Stomach (tissue), 9 donors: ENCODE results near the gene RIOK2. TPM values are rescaled to one million over a fixed set of nuclear protein-coding genes. Genes with fewer than 3 reads are reported as not detected.
"Not testable (repeated sequence)": the region's sequence is repeated elsewhere in the genome, so short reads cannot be mapped to it uniquely, and the experiment has no call there.

Experiments used
- DNase-seq, 2 donors: peaks; one replicate each; pipeline versions ENCODE4 v3.0.0 to v3.0.0-alpha.2; 2013 to 2019
- H3K27ac ChIP-seq, 5 donors: fragments of 200-600 bp in 4 of 5; sonication (generic) in 4 of 5; one replicate each; pipeline ENCODE4 v1.5.1; 2013 to 2019; ENCODE audit warnings: mild to moderate bottlenecking in 1 of 5, moderate library complexity in 1 of 5
- H3K27me3 ChIP-seq, 3 donors: fragments of 200-600 bp; sonication (generic); one replicate each; pipeline ENCODE4 v1.5.1; 2017 to 2019; ENCODE audit warnings: mixed run types in 1 of 3
- H3K36me3 ChIP-seq, 4 donors: fragments of 200-600 bp; sonication (generic); 1 replicate in 3 of 4; 2 replicates in 1 of 4; pipeline ENCODE4 v1.5.1; 2016 to 2019
- H3K4me1 ChIP-seq, 4 donors: fragments of 200-600 bp; sonication (generic); one replicate each; pipeline ENCODE4 v1.5.1; 2016 to 2019
- H3K4me3 ChIP-seq, 4 donors: fragments of 200-600 bp; sonication (generic) in 3 of 4; one replicate each; pipeline ENCODE4 v1.5.1; 2016 to 2019; ENCODE audit warnings: mild to moderate bottlenecking in 1 of 4
- H3K9me3 ChIP-seq, 4 donors: fragments of 200-600 bp; sonication (generic); one replicate each; pipeline ENCODE4 v1.5.1; 2016 to 2019
- EP300 ChIP-seq: sonication (generic); formaldehyde crosslinking; IDR thresholded peaks from one replicate; pipeline ENCODE4 v1.6.1; 2017; ENCODE audit warnings: antibody characterized with exemption
- POLR2A ChIP-seq, 4 donors: fragments of 450-650 bp; IDR thresholded peaks; one replicate each; pipeline ENCODE4 v1.6.1; 2016; ENCODE audit warnings: antibody characterized with exemption in 4 of 4, control low read depth in 2 of 4, mild to moderate bottlenecking in 1 of 4, moderate library complexity in 1 of 4
- POLR2AphosphoS5 ChIP-seq, 3 donors: sonication (generic); formaldehyde crosslinking; IDR thresholded peaks; one replicate each; pipeline ENCODE4 v1.6.1; 2016; ENCODE audit warnings: antibody characterized with exemption in 3 of 3
- WGBS, 5 donors: extraction: QIAGEN DNeasy Blood & Tissue Kit in 3 of 5; methylation state at CpG; one replicate each; pipeline versions ENCODE4 v1.1.5 to v1.1.7; 2013 to 2018; 5-methylcytosine and 5-hydroxymethylcytosine counted together
- intact Hi-C: fragments of 100-400 bp; cut with DNase I; formaldehyde crosslinking; loops from one replicate; pipeline ENCODE4 v1.15.1; 2023; ENCODE audit warnings: low total_unique reads
- polyA plus RNA-seq, 3 donors: library from polyadenylated mRNA; stranded (reverse); fragments of 200-250 nt; gene quantifications; one replicate each; pipeline ENCODE4 v1.2.3, GENCODE V29; 2013
- total RNA-seq, 5 donors: library from RNA; depleted of rRNA; stranded (reverse); fragments of >200 nt; gene quantifications; one replicate each; pipeline versions ENCODE4 v1.1.0 to v1.2.3, GENCODE V29; 2014 to 2016
- TF ChIP-seq, protein P1 (sequence below), 7 experiments: fragments of 450-650 bp in 4 of 7; fragments of 200-600 bp in 3 of 7; sonication (generic) in 3 of 7; IDR thresholded peaks; one replicate each; pipeline ENCODE4 v1.5.1; 2016 to 2019; ENCODE audit warnings: antibody characterized with exemption in 7 of 7, control low read depth in 2 of 7, mild to moderate bottlenecking in 1 of 7
- donor health status: healthy with polysubstance abuse.
- donor health status: Bipolar disorder and iron deficiency.
- donor health status: healthy.

RIOK2 gene
- total and polyA plus RNA-seq, 8 donors = 1.2 to 42.2 (median 11.1) TPM

- DNase-seq = no peak
- TF ChIP-seq POLR2AphosphoS5 (IDR thresholded peaks at IDR 0.05) = no peak
- TF ChIP-seq, protein P1, sequence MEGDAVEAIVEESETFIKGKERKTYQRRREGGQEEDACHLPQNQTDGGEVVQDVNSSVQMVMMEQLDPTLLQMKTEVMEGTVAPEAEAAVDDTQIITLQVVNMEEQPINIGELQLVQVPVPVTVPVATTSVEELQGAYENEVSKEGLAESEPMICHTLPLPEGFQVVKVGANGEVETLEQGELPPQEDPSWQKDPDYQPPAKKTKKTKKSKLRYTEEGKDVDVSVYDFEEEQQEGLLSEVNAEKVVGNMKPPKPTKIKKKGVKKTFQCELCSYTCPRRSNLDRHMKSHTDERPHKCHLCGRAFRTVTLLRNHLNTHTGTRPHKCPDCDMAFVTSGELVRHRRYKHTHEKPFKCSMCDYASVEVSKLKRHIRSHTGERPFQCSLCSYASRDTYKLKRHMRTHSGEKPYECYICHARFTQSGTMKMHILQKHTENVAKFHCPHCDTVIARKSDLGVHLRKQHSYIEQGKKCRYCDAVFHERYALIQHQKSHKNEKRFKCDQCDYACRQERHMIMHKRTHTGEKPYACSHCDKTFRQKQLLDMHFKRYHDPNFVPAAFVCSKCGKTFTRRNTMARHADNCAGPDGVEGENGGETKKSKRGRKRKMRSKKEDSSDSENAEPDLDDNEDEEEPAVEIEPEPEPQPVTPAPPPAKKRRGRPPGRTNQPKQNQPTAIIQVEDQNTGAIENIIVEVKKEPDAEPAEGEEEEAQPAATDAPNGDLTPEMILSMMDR (IDR thresholded peaks at IDR 0.05) = no peak
- no peak for TF ChIP-seq POLR2A (IDR thresholded peaks at IDR 0.05)
- TF ChIP-seq EP300 = no peak
- Histone ChIP-seq H3K36me3 (no peaks in the 10 kb centered on the region), H3K4me1 (no peaks in the 10 kb centered on the region), H3K27me3 (no peaks in the 10 kb centered on the region), H3K27ac (no peak overlapping the region), H3K9me3 (no peaks in the 10 kb centered on the region), H3K4me3 (no peak overlapping the region)
- WGBS, 5 donors = 83 to 95% (median 91%) methylated on average over 4 of the region's 4 CpGs
- intact Hi-C loops = no loop called here
These were observed 10.3 kb upstream of the RIOK2 start for GRCh38 chr5:97193355-97193688.

DNA sequence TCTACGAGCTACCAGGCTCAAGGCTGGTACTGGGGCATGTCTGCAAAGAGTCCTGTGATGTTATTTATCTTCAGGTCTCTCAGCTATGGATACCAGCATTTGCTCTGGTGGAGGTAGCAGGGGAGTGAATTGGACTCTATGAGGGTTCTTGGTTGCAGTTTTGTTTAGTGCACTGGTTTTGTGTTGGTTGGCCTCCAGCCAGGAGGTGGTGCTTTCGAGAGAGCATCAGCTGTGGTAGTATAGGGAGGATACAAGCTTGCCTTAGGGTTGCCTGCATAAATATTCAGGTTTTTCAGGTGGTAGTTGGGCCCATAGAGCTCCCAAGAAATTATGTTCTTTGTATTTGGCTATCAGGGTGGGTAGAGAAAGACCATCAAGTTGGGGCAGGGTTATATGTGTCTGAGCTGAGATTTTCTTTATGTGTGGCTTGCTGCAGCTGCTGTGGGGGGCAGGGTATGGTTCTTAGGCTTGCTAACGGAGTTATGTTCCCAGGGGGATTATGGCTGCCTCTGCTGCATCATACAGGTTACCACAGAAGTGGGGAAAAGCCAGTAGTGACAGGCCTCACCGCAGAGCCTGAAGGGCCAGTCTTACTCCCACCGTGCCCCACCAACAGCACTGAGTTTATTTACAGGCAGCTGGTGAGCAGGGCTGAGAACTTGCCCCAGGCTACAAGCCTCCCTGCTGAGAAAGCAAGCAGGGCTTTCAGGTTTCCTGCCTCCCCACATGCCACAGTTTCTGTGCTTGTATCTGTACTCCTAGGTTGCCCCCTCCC lies 9.7 kb upstream of the RIOK2 start:
- intact Hi-C loops = no loop called here
- no peak overlapping the region for H3K27ac ChIP-seq
- WGBS, 5 donors = 63 to 79% (median 73%) methylated on average over 5 of the region's 5 CpGs

GRCh38 chr5:97191893-97192292 lies 8.8 kb upstream of the RIOK2 start:
- intact Hi-C loops = no loop called here
- no peaks in the 10 kb centered on the region for H3K36me3 ChIP-seq
- H3K4me3 ChIP-seq = no peak overlapping the region
- H3K27ac ChIP-seq = no peak overlapping the region
- 79 to 93% (median 85%) methylated on average over 2 of the region's 2 CpGs for WGBS, 5 donors
- H3K27me3 ChIP-seq = no peaks in the 10 kb centered on the region
- TF ChIP-seq, protein P1 (IDR thresholded peaks at IDR 0.05) = no peak
- no peak for TF ChIP-seq EP300
- TF ChIP-seq POLR2AphosphoS5 (IDR thresholded peaks at IDR 0.05) = no peak
- no peak for TF ChIP-seq POLR2A (IDR thresholded peaks at IDR 0.05)
- no peaks in the 10 kb centered on the region for H3K4me1 ChIP-seq
- DNase-seq = no peak
- H3K9me3 ChIP-seq = no peaks in the 10 kb centered on the region

More for the DNA sequence above, 9.7 kb upstream of the RIOK2 start:
- Histone ChIP-seq H3K4me1 (no peaks in the 10 kb centered on the region), H3K27me3 (no peaks in the 10 kb centered on the region), H3K9me3 (no peaks in the 10 kb centered on the region), H3K4me3 (no peak overlapping the region), H3K36me3 (no peaks in the 10 kb centered on the region)
- TF ChIP-seq, protein P1 (IDR thresholded peaks at IDR 0.05) = no peak
- TF ChIP-seq POLR2AphosphoS5 (IDR thresholded peaks at IDR 0.05) (no peak), EP300 (no peak), POLR2A (IDR thresholded peaks at IDR 0.05) (no peak)
- DNase-seq = no peak

GRCh38 chr5:97189523-97189922 lies 6.5 kb upstream of the RIOK2 start:
- H3K27me3 ChIP-seq, DNase-seq, H3K27ac ChIP-seq, intact Hi-C loops, H3K9me3 ChIP-seq, H3K4me3 ChIP-seq, H3K36me3 ChIP-seq, H3K4me1 ChIP-seq: not testable (repeated sequence)
- WGBS, 5 donors = 82 to 100% (median 91%) methylated on average over 1 of the region's 1 CpG

DNA sequence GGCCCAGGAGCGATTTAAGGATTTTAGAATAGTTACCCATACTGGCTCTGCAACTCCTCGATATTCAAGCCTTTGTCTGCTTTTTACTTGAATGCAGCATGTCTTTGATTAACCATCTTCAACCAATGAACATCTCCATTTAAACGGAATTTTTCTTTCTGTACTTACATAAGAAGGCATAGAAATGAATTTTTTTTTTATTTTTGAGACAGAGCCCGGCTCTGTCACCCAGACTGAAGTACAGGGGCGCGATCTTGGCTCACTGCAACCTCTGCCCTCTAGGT lies 825 bp upstream of the RIOK2 start:
- intact Hi-C loops = no loop called here
- H3K27me3 ChIP-seq = no peaks in the 10 kb centered on the region
- TF ChIP-seq POLR2AphosphoS5 (IDR thresholded peaks at IDR 0.05) = no peak
- TF ChIP-seq, protein P1 (IDR thresholded peaks at IDR 0.05) = no peak
- TF ChIP-seq POLR2A (IDR thresholded peaks at IDR 0.05) = no peak
- no peak for TF ChIP-seq EP300
- H3K4me1 ChIP-seq = peaks cover 9 to 32% (median 28%) of the 10 kb centered on the region in 4 donors
- H3K36me3 ChIP-seq = peaks cover 1 to 7% (median 4%) of the 10 kb centered on the region in 4 donors
- H3K9me3 ChIP-seq = no peaks in the 10 kb centered on the region
- no peak for DNase-seq
- WGBS, 5 donors = 35 to 48% (median 45%) methylated on average over 6 of the region's 6 CpGs
- peak overlapping the region; percentile 70 to 89 (median 80) for H3K4me3 ChIP-seq
- peak overlapping the region; percentile 88 to 93 (median 92) for H3K27ac ChIP-seq
